GM12891 (cell line): ENCODE results near the gene ZNF813.

Source experiments
- PAX5 ChIP-seq: IDR thresholded peaks from 2 replicates; pipeline ENCODE4 v1.6.1; 2011; ENCODE audit warnings: low read length, moderate library complexity, mild to moderate bottlenecking; ENCODE audit not compliant: insufficient read depth, severe bottlenecking
- POLR2A ChIP-seq: IDR thresholded peaks from 2 replicates; pipeline ENCODE4 v1.6.1; 2011; ENCODE audit warnings: low read depth, low read length, control low read depth
- POLR2AphosphoS5 ChIP-seq: IDR thresholded peaks from 2 replicates; pipeline ENCODE4 v1.6.1; 2011; ENCODE audit warnings: low read depth, low read length, control low read depth
- POU2F2 ChIP-seq: IDR thresholded peaks from 2 replicates; pipeline ENCODE4 v1.6.1; 2011; ENCODE audit warnings: low read depth, mild to moderate bottlenecking, control low read depth, low read length, moderate library complexity
- SPI1 ChIP-seq: IDR thresholded peaks from 2 replicates; pipeline ENCODE4 v1.6.1; 2011; ENCODE audit warnings: low read depth, low read length, control low read depth
- TAF1 ChIP-seq: IDR thresholded peaks from 2 replicates; pipeline ENCODE4 v1.6.1; 2011; ENCODE audit warnings: low read depth, low read length, control low read depth

DNA sequence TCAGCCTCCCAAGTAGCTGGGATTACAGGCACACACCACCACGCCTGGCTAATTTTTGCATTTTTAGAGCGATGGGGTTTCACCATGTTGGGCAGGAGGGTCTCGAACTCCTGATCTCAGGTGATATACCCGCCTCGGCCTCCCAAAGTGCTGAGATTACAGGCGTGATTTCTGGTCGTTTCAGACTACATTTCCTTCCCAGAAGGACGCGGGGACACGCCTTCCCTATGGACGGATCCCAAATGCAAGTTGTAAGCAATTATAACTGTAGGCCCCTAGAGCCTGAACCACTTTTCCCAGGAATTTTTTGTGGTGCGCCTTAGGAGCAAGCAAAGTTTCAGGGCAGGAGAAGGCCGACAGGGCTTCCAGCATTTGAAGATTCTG is 52.6 kb downstream of the ZNF813 start:
- no peak for TF ChIP-seq POLR2A
- TF ChIP-seq POLR2AphosphoS5: no peak
- no peak for TF ChIP-seq TAF1
- TF ChIP-seq PAX5: no peak
- no peak for TF ChIP-seq SPI1
- no peak for TF ChIP-seq POU2F2
